ENCODE data around the gene PIK3CA. TPM values are rescaled to one million over a fixed set of nuclear protein-coding genes. Genes with fewer than 3 reads are reported as not detected.
"Not testable (repeated sequence)": the region's sequence is repeated elsewhere in the genome, so short reads cannot be mapped to it uniquely, and the experiment has no call there.

Gene PIK3CA
- total and polyA plus RNA-seq, 3 experiments from 2014 or later, result 18.3 to 19.5 (median 18.8) TPM

DNA sequence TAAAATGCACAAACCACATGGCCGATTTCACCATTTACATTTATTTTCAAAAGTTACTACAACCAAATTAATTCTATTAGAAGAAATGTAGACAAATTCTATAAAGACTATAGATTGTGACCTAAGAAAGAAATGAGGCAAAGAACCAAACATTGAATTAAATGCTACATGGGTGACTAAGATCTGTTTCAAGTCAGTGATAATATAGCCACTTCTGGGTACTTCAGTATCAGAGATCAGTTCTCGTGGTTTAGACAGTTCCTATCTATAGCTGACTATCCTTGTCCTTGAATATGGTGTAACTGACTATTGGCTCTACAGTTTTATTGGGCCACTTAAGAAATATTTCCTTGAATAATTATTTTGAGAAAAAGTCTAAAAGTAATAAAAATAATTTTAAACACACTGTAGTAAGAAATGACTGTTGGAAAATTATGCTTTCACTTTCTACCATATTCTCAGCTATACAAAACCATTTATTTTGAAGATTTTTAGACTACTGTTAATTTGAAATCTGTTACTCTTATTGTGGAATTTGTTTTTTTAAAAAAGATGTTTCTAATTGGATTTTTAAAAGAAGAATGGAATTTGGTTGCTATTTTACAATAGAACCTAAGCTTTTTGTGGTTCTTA, 88.6 kb downstream of the PIK3CA start:
- H3K36me3 ChIP-seq (ENCODE audit: insufficient read depth, low read length), result no peaks in the 10 kb centered on the region
- Mint-ChIP-seq H3K4me1 (peaks cover 4 to 5% (median 4%) of the 10 kb centered on the region in 3 donors), H3K36me3 (peaks cover 0 to 30% (median 8%) of the 10 kb centered on the region in 3 donors), H3K9me3 (no peaks in the 10 kb centered on the region), H3K27me3 (no peaks in the 10 kb centered on the region), H3K4me3 (no peak overlapping the region), H3K27ac (peak overlapping the region in 2 of 8 donors; percentile 22 to 24)
- POLR2A ChIA-PET, result no interaction called here
- no peak overlapping the region for H3K27ac ChIP-seq (ENCODE audit: low read depth, low read length)
- CTCF ChIA-PET, result no interaction called here
- DNase-seq, result no peak
- no peaks in the 10 kb centered on the region for H3K9me3 ChIP-seq (ENCODE audit: low read length)
- H3K4me1 ChIP-seq (ENCODE audit: insufficient read depth, low read length), result no peaks in the 10 kb centered on the region
- no peaks in the 10 kb centered on the region for H3K27me3 ChIP-seq (ENCODE audit: insufficient read depth, low read length, poor library complexity, severe bottlenecking)
- H3K4me3 ChIP-seq (ENCODE audit: low read length), result no peak overlapping the region

- DNase-seq; H3K4me1 Mint-ChIP-seq; H3K4me3 ChIP-seq (ENCODE audit: low read length); H3K27me3 ChIP-seq (ENCODE audit: insufficient read depth, low read length, poor library complexity, severe bottlenecking); CTCF ChIA-PET; H3K27ac Mint-ChIP-seq; H3K9me3 ChIP-seq (ENCODE audit: low read length); POLR2A ChIA-PET; H3K27me3 Mint-ChIP-seq; H3K9me3 Mint-ChIP-seq; H3K4me3 Mint-ChIP-seq; H3K36me3 Mint-ChIP-seq; H3K36me3 ChIP-seq (ENCODE audit: insufficient read depth, low read length); H3K27ac ChIP-seq (ENCODE audit: low read depth, low read length); H3K4me1 ChIP-seq (ENCODE audit: insufficient read depth, low read length): not testable (repeated sequence)
Measured at GRCh38 chr3:179240299-179240698, 92.1 kb downstream of the PIK3CA start.

DNA sequence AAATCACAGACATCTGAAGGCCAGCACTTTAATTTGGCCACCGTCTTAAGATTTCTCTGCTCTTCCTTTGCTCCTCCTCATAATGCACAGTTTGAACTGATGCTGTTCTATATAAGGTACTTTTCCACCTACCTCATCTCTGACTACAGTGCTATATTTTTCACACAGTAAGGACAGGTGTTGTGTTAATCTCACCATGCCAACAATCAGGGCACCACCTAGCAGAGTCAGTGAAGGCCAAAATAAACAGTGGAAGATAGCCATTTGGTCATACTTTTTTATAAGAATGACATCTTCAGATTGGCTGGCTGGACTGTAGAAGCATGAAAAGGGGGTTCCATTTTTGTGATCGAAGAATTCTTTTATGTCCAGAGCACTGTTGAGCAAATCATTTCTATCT, 94.7 kb downstream of the PIK3CA start:
- H3K27me3 Mint-ChIP-seq; H3K4me3 ChIP-seq (ENCODE audit: low read length); H3K27me3 ChIP-seq (ENCODE audit: insufficient read depth, low read length, poor library complexity, severe bottlenecking); H3K36me3 ChIP-seq (ENCODE audit: insufficient read depth, low read length); H3K4me1 ChIP-seq (ENCODE audit: insufficient read depth, low read length); H3K4me1 Mint-ChIP-seq; H3K27ac Mint-ChIP-seq; H3K27ac ChIP-seq (ENCODE audit: low read depth, low read length); H3K4me3 Mint-ChIP-seq; H3K36me3 Mint-ChIP-seq; H3K9me3 Mint-ChIP-seq; POLR2A ChIA-PET; H3K9me3 ChIP-seq (ENCODE audit: low read length); DNase-seq: not testable (repeated sequence)
- CTCF ChIA-PET, result interaction anchor here (0.8 kb wide), 1 partner anchor 11 kb away, joined by 3 read pairs; no protein-coding TSS in a partner anchor

GRCh38 chr3:179244878-179245277, 96.7 kb downstream of the PIK3CA start:
- Histone ChIP-seq H3K36me3 (ENCODE audit: insufficient read depth, low read length) (no peaks in the 10 kb centered on the region), H3K4me1 (ENCODE audit: insufficient read depth, low read length) (no peaks in the 10 kb centered on the region), H3K9me3 (ENCODE audit: low read length) (no peaks in the 10 kb centered on the region), H3K4me3 (ENCODE audit: low read length) (no peak overlapping the region), H3K27me3 (ENCODE audit: insufficient read depth, low read length, poor library complexity, severe bottlenecking) (no peaks in the 10 kb centered on the region), H3K27ac (ENCODE audit: low read depth, low read length) (no peak overlapping the region)
- H3K27ac Mint-ChIP-seq, result no peak overlapping the region
- CTCF ChIA-PET, result no interaction called here
- H3K4me1 Mint-ChIP-seq, result no peaks in the 10 kb centered on the region
- no peaks in the 10 kb centered on the region for H3K27me3 Mint-ChIP-seq
- peaks cover 0 to 4% (median 0%) of the 10 kb centered on the region in 3 donors for H3K36me3 Mint-ChIP-seq
- no peaks in the 10 kb centered on the region for H3K9me3 Mint-ChIP-seq
- no peak overlapping the region for H3K4me3 Mint-ChIP-seq
- no peak for DNase-seq
- POLR2A ChIA-PET, result no interaction called here

- Histone ChIP-seq H3K4me3 (ENCODE audit: low read length) (no peak overlapping the region), H3K27me3 (ENCODE audit: insufficient read depth, low read length, poor library complexity, severe bottlenecking) (no peaks in the 10 kb centered on the region), H3K27ac (ENCODE audit: low read depth, low read length) (no peak overlapping the region), H3K36me3 (ENCODE audit: insufficient read depth, low read length) (no peaks in the 10 kb centered on the region), H3K9me3 (ENCODE audit: low read length) (no peaks in the 10 kb centered on the region), H3K4me1 (ENCODE audit: insufficient read depth, low read length) (no peaks in the 10 kb centered on the region)
- Mint-ChIP-seq H3K4me1 (no peaks in the 10 kb centered on the region), H3K9me3 (peaks cover 0 to 2% (median 0%) of the 10 kb centered on the region in 5 donors), H3K4me3 (no peak overlapping the region), H3K36me3 (peaks cover 0 to 13% (median 0%) of the 10 kb centered on the region in 3 donors), H3K27me3 (no peaks in the 10 kb centered on the region), H3K27ac (no peak overlapping the region)
- POLR2A ChIA-PET, result no interaction called here
- CTCF ChIA-PET, result no interaction called here
- DNase-seq, result no peak
Measured at GRCh38 chr3:179247289-179248015, 99.3 kb downstream of the PIK3CA start.

DNA sequence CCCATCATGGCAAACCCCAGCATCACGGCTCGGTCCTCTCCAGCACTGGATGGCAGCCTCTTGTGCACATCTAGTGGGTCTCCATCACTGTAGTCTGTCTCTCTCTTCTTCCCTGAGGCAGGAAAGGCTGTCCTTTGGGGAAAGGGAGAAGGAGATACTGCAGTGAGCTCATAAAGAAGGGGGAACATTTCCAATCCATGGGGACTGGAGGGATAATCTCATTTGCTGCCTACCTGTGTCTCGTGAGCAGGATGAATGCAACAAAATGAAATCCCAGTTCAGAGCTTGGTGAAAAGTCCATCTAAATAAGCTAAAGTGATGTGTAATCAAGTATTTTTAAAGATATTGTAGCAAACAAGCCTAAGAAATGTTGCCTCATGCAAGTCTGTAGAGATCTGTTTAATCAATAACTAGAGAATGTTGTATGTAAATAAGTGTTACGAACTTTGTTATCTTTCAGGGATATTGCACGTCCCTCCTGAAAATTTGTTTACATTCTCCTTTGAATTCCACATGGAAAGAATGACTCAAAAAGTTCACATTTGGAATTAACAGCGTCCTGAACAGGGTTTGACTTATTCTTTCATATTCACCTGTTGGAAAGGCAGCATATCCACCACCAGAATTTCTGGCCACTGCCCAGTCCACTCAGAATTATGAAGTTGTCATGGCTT, 102.8 kb downstream of the PIK3CA start, which contains the start of gene KCNMB3:
Gene KCNMB3 (minus strand): TSS at position 312 of the 674 bp plus-strand sequence. CDS start 124 bp downstream, at position 188.
- H3K27me3 Mint-ChIP-seq, result no peaks in the 10 kb centered on the region
- no peak within 1 kb of the TSS for H3K4me3 Mint-ChIP-seq
- H3K27ac ChIP-seq (ENCODE audit: low read depth, low read length), result no peak within 1 kb of the TSS
- peaks cover 0 to 19% (median 0%) of the 10 kb centered on the region in 3 donors for H3K36me3 Mint-ChIP-seq
- H3K27ac Mint-ChIP-seq, result peak within 1 kb of the TSS in 1 of 8 donors; percentile 82
- peaks cover 0 to 2% (median 0%) of the 10 kb centered on the region in 5 donors for H3K9me3 Mint-ChIP-seq
- POLR2A ChIA-PET, result no interaction called here
- no peak within 1 kb of the TSS for H3K4me3 ChIP-seq (ENCODE audit: low read length)
- no peaks in the 10 kb centered on the region for H3K4me1 Mint-ChIP-seq
- CTCF ChIA-PET, result no interaction called here
- H3K36me3 ChIP-seq (ENCODE audit: insufficient read depth, low read length), result no peaks in the 10 kb centered on the region
- H3K9me3 ChIP-seq (ENCODE audit: low read length), result no peaks in the 10 kb centered on the region
- no peaks in the 10 kb centered on the region for H3K27me3 ChIP-seq (ENCODE audit: insufficient read depth, low read length, poor library complexity, severe bottlenecking)
- no peak for DNase-seq
- H3K4me1 ChIP-seq (ENCODE audit: insufficient read depth, low read length), result no peaks in the 10 kb centered on the region

DNA sequence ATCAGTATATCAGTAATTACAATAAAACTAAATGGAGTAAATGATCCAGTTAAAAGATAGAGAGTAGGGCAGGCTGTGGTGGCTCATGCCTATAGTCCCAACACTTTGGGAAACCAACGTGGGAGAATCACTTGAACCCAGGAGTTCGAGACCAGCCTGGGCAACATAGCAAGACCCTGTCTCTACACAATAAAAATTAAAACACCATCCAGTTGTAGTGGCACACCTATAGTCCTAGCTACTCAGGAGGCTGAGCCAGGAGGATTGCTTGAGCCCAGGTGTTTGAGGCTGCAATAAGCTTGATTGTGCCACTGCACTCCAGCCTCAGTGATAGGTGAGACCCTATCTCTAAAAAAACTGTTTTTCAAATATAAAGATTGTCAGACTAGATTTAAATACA, 108.7 kb downstream of the PIK3CA start:
- DNase-seq, result no peak
- Histone ChIP-seq H3K4me1 (ENCODE audit: insufficient read depth, low read length) (no peaks in the 10 kb centered on the region), H3K4me3 (ENCODE audit: low read length) (no peak overlapping the region), H3K27me3 (ENCODE audit: insufficient read depth, low read length, poor library complexity, severe bottlenecking) (no peaks in the 10 kb centered on the region), H3K9me3 (ENCODE audit: low read length) (no peaks in the 10 kb centered on the region), H3K36me3 (ENCODE audit: insufficient read depth, low read length) (no peaks in the 10 kb centered on the region), H3K27ac (ENCODE audit: low read depth, low read length) (no peak overlapping the region)
- H3K36me3 Mint-ChIP-seq, result peaks cover 0 to 6% (median 0%) of the 10 kb centered on the region in 3 donors
- H3K9me3 Mint-ChIP-seq, result peaks cover 0 to 10% (median 3%) of the 10 kb centered on the region in 5 donors
- H3K4me3 Mint-ChIP-seq, result no peak overlapping the region
- POLR2A ChIA-PET, result no interaction called here
- H3K27ac Mint-ChIP-seq, result no peak overlapping the region
- CTCF ChIA-PET, result no interaction called here
- H3K4me1 Mint-ChIP-seq, result peaks cover 21 to 29% (median 26%) of the 10 kb centered on the region in 3 donors
- H3K27me3 Mint-ChIP-seq, result no peaks in the 10 kb centered on the region

DNA sequence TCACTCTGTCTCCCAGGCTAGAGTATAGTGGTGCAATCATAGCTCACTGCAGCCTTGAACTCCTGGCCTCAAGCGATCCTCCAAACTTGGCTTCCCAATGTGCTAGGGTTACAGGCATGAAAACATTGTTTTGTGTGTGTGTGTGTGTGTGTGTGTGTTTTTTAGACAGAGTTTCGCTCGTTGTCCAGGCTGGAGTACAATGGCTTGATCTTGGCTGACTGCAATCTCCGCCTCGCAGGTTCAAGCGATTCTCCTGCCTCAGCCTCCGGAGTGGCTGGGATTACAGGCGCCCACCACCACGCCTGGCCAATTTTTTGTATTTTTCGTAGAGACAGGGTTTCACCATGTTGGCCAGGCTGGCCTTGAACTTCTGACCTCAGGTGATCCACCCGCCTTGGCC, 109.6 kb downstream of the PIK3CA start:
- H3K36me3 ChIP-seq (ENCODE audit: insufficient read depth, low read length); H3K4me3 ChIP-seq (ENCODE audit: low read length); H3K36me3 Mint-ChIP-seq; DNase-seq; H3K9me3 ChIP-seq (ENCODE audit: low read length); H3K27me3 ChIP-seq (ENCODE audit: insufficient read depth, low read length, poor library complexity, severe bottlenecking); POLR2A ChIA-PET; H3K27me3 Mint-ChIP-seq; H3K4me3 Mint-ChIP-seq; H3K4me1 ChIP-seq (ENCODE audit: insufficient read depth, low read length); CTCF ChIA-PET; H3K9me3 Mint-ChIP-seq; H3K27ac ChIP-seq (ENCODE audit: low read depth, low read length): not testable (repeated sequence)
- Mint-ChIP-seq H3K27ac (peak overlapping the region in 1 of 8 donors; percentile 5), H3K4me1 (peaks cover 23 to 31% (median 30%) of the 10 kb centered on the region in 3 donors)

All from CD8-positive, alpha-beta memory T cell (primary cell).